Ovary (tissue), 9 donors: Measurements from ENCODE around the gene RUNX1. TPM values are rescaled to one million over a fixed set of nuclear protein-coding genes. Genes with fewer than 3 reads are reported as not detected.
"Not testable (repeated sequence)": the region's sequence is repeated elsewhere in the genome, so short reads cannot be mapped to it uniquely, and the experiment has no call there.

Source experiments
- DNase-seq, 5 donors: peaks; one replicate each; pipeline ENCODE4 v3.0.0-alpha.2; 2019 to 2020
- H3K27ac ChIP-seq, 2 donors: fragments of 200-600 bp; one replicate each; pipeline versions ENCODE4 v1.5.1 to v1.8.0; 2019 to 2022
- H3K27me3 ChIP-seq: fragments of 200-600 bp; one replicate; pipeline ENCODE4 v1.8.0; 2022
- H3K36me3 ChIP-seq: fragments of 200-600 bp; sonication (generic); one replicate; pipeline ENCODE4 v1.5.1; 2019
- H3K4me1 ChIP-seq: one replicate; pipeline ENCODE4 v1.8.1; 2013; ENCODE audit warnings: mild to moderate bottlenecking, moderate library complexity; ENCODE audit not compliant: insufficient read depth
- H3K4me3 ChIP-seq: fragments of 200-600 bp; sonication (generic); one replicate; pipeline ENCODE4 v1.5.1; 2017
- H3K9me3 ChIP-seq, 2 donors: fragments of 200-600 bp in 1 of 2; sonication (generic) in 1 of 2; one replicate each; pipeline versions ENCODE4 v1.5.1 to v1.8.1; 2013 to 2019; ENCODE audit warnings: mild to moderate bottlenecking in 1 of 2, moderate library complexity in 1 of 2
- EP300 ChIP-seq: sonication (generic); formaldehyde crosslinking; IDR thresholded peaks from one replicate; pipeline ENCODE4 v1.6.1; 2017; ENCODE audit warnings: antibody characterized with exemption
- POLR2A ChIP-seq: fragments of 450-650 bp; IDR thresholded peaks from one replicate; pipeline ENCODE4 v1.6.1; 2017; ENCODE audit warnings: antibody characterized with exemption, mild to moderate bottlenecking, moderate library complexity
- WGBS, 3 donors: extraction: QIAGEN DNeasy Blood & Tissue Kit in 1 of 3; methylation state at CpG; one replicate each; pipeline versions ENCODE4 v1.1.5 to v1.1.7; 2013 to 2017; 5-methylcytosine and 5-hydroxymethylcytosine counted together
- intact Hi-C, 4 donors: fragments of 100-400 bp; cut with DNase I; formaldehyde crosslinking; loops; one replicate each; pipeline versions ENCODE4 v1.11.0 to v1.15.1; 2022 to 2023
- polyA plus RNA-seq, 2 donors: library from polyadenylated mRNA; stranded (reverse); fragments of 200-250 nt in 1 of 2; fragments of 350-450 nt in 1 of 2; fragmentation: Illumina TruSeq in 1 of 2; extraction: RNeasy Lipid Tissue Mini Kit (QIAGEN cat#74804) in 1 of 2; gene quantifications; one replicate each; pipeline ENCODE4 v1.2.3, GENCODE V29; 2013 to 2014
- total RNA-seq, 7 donors: library from RNA; depleted of rRNA in 2 of 7; stranded (reverse); fragments of >200 nt in 2 of 7; fragmentation: NEBNext Ultra II Directional in 3 of 7; extraction: Animal tissue kit (Norgen Biotek cat#: 25700) in 3 of 7; gene quantifications; one replicate each; pipeline versions ENCODE4 v1.1.0 to v1.2.4, GENCODE V29; 2016 to 2023
- TF ChIP-seq, protein P1 (sequence below), 3 donors: fragments of 450-650 bp in 2 of 3; fragments of 200-600 bp in 1 of 3; IDR thresholded peaks; one replicate each; pipeline versions ENCODE4 v1.5.1 to v1.8.0; 2016 to 2022; ENCODE audit warnings: antibody characterized with exemption in 3 of 3, mild to moderate bottlenecking in 1 of 3
- donor health status: DM: no; HTN: no; CAD: no; lungs with moderate emphysema.
- donor health status: DM: no; HTN: no; CAD: no.
- donor health status: Bipolar disorder and iron deficiency.
- donor health status: DM: yes; HTN: yes; CAD: no.
- donor health status: DM: no; HTN: no; CAD: no.
- donor health status: DM: yes; HTN: yes; CAD: no.

Gene RUNX1
- total and polyA plus RNA-seq, 9 donors: 6.0 to 27.4 (median 17.8) TPM

DNA sequence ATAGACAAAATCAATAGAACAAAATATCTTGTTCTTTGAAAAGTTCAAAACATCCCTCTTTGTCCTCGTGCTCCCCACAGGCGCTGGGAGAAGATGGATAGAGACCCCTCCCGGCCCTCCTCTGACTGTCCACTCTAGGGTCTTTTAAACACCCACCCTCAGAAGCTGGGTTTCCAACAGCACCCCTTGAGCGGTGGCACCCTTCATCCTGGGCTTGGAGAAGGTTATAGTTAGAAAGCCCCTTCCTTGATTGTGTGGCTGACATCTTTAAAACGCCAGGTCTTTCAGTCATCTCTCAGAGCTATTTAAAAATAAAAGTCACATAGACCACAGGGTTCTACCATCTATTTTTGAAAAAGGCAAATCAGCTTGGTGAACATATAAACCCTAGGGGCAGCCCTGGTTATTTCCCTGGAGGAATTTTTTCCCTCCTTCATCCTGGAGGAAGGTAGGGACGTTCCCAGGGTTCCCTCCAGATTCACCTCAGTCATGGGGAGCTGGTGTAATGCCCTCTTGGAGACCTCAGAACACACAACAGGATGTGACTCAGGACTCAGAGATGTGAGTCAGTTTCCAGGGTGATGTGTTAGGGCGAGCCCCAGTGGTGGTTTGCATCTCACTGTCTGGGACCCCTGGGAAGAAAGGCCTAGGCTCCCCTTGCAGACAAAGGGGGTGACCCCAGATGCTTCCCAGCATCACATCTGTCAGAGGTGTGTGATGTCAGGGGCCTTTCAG lies 241.8 kb downstream of the RUNX1 start:
- Histone ChIP-seq H3K27me3 (no peaks in the 10 kb centered on the region), H3K27ac (no peak overlapping the region), H3K4me1 (peaks cover 8% of the 10 kb centered on the region), H3K4me3 (no peak overlapping the region), H3K9me3 (no peaks in the 10 kb centered on the region), H3K36me3 (no peaks in the 10 kb centered on the region)
- intact Hi-C loops: no loop called here
- WGBS, 3 donors: 92 to 93% (median 92%) methylated on average over 7 of the region's 7 CpGs
- DNase-seq: no peak
- TF ChIP-seq, protein P1, sequence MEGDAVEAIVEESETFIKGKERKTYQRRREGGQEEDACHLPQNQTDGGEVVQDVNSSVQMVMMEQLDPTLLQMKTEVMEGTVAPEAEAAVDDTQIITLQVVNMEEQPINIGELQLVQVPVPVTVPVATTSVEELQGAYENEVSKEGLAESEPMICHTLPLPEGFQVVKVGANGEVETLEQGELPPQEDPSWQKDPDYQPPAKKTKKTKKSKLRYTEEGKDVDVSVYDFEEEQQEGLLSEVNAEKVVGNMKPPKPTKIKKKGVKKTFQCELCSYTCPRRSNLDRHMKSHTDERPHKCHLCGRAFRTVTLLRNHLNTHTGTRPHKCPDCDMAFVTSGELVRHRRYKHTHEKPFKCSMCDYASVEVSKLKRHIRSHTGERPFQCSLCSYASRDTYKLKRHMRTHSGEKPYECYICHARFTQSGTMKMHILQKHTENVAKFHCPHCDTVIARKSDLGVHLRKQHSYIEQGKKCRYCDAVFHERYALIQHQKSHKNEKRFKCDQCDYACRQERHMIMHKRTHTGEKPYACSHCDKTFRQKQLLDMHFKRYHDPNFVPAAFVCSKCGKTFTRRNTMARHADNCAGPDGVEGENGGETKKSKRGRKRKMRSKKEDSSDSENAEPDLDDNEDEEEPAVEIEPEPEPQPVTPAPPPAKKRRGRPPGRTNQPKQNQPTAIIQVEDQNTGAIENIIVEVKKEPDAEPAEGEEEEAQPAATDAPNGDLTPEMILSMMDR (IDR thresholded peaks at IDR 0.05): no peak
- TF ChIP-seq EP300 (no peak), POLR2A (no peak)

DNA sequence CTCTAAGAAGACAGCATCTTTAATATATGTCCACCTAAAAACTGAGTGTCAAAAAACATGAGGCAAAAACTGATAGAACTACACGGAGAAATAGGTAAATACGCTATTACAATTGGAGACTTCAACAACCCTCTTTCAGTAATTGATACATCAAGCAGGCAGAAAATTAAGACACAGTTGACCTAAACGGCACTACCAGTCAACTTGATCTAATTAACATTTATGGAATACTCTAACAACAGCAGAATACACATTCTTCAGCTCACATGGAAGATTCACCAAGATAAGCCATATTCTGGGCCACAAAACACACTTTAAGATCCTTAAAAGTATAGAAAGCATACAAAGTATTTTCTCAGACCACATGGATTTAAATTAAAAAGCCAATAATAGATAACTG lies 242.7 kb downstream of the RUNX1 start:
- TF ChIP-seq, protein P1 (IDR thresholded peaks at IDR 0.05): no peak
- TF ChIP-seq POLR2A (no peak), EP300 (no peak)
- Histone ChIP-seq H3K4me1 (peaks cover 8% of the 10 kb centered on the region), H3K36me3 (no peaks in the 10 kb centered on the region), H3K9me3 (no peaks in the 10 kb centered on the region), H3K4me3 (no peak overlapping the region), H3K27ac (no peak overlapping the region), H3K27me3 (no peaks in the 10 kb centered on the region)
- DNase-seq: no peak
- WGBS, 3 donors: 95 to 97% (median 96%) methylated on average over 3 of the region's 3 CpGs
- intact Hi-C loops: no loop called here

DNA sequence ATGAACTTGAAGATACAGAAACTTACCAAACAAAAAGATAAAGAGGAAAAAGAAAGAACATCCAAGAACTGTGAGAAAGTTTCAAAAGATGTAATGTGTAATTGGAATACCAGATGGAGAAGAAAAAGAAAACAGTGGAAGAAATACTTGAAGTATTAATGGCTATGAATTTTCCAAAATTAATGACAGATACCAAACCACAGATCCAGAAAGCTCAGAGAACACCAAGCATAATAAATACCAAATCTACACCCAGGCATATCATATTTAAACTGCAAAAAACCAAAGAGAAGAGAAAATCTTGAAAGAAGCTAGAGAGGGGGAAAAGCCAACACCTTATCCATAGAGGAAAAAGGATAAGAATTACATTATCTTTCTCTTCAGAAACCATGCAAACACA lies 243.9 kb downstream of the RUNX1 start:
- no peak overlapping the region for H3K4me3 ChIP-seq
- no peaks in the 10 kb centered on the region for H3K27me3 ChIP-seq
- intact Hi-C loops: no loop called here
- no peaks in the 10 kb centered on the region for H3K36me3 ChIP-seq
- H3K9me3 ChIP-seq: no peaks in the 10 kb centered on the region
- TF ChIP-seq POLR2A: no peak
- peaks cover 8% of the 10 kb centered on the region for H3K4me1 ChIP-seq
- no peak for DNase-seq
- H3K27ac ChIP-seq: no peak overlapping the region

DNA sequence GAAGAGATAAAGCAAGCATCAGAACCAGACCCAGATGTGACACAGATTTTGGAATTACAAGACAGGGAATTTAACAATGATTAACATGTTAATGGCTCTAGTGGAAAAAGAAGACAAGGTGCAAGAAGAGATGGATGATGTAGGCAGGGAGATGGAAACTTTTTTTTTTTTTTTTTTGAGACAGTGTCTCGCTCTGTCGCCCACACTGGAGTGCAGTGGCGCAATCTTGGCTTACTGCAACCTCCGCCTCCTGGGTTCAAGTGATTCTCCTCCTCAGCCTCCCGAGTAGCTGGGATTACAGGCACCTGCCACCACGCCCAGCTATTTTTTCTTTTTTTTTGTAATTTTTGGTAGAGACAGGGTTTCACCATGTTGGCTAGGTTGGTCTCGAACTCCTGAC lies 244.5 kb downstream of the RUNX1 start:
- not testable (repeated sequence) for DNase-seq, H3K4me1 ChIP-seq, H3K9me3 ChIP-seq, H3K4me3 ChIP-seq, H3K27me3 ChIP-seq, H3K36me3 ChIP-seq, H3K27ac ChIP-seq
- intact Hi-C loops: loop anchor here in 1 of 4 donors (5.0 kb wide), 1 partner anchor 83 kb away; no protein-coding TSS in a partner anchor
- WGBS, 3 donors: 96 to 97% (median 96%) methylated on average over 7 of the region's 7 CpGs

DNA sequence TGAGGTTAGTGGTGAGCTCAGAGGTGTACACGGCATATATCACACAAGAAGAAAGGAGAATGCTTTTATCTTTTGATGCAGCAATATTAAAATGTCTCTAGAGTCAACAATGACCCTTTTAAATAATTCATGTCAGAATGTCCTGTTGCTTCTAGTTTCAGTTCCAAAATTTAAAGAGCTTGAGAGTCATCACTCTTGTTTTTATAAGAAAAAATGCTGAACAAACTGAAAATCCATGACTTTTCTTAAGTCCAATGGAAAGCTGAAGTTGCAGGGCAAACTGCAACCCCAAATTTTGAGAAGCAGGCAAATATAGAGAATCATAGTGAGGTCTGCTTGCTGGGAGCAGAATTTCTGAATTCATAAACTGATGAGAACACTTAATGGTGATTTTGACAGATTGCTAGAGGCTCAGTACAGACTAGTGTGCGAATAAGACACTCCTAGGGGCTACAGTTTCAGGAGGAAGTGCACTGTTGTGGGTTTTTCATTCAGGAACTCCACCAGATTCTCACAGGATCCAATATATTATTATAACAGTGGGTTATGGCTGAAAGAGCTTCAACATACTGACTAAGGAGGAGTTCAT lies 245.2 kb downstream of the RUNX1 start:
- DNase-seq: no peak
- TF ChIP-seq EP300: no peak
- no peak for TF ChIP-seq POLR2A
- TF ChIP-seq, protein P1 (IDR thresholded peaks at IDR 0.05): no peak
- H3K4me1 ChIP-seq: peaks cover 7% of the 10 kb centered on the region
- H3K27me3 ChIP-seq: no peaks in the 10 kb centered on the region
- H3K9me3 ChIP-seq: no peaks in the 10 kb centered on the region
- intact Hi-C loops: loop anchor here in 1 of 4 donors (5.0 kb wide), 1 partner anchor 83 kb away; no protein-coding TSS in a partner anchor
- no peak overlapping the region for H3K4me3 ChIP-seq
- 92 to 97% (median 93%) methylated on average over 2 of the region's 2 CpGs for WGBS, 3 donors
- no peak overlapping the region for H3K27ac ChIP-seq
- H3K36me3 ChIP-seq: no peaks in the 10 kb centered on the region
